Progenitor cell of endocrine pancreas (in vitro differentiated cells): ENCODE data around the gene NUP93. TPM values are rescaled to one million over a fixed set of nuclear protein-coding genes. Genes with fewer than 3 reads are reported as not detected.

Source experiments
- DNase-seq: peaks from one replicate; pipeline ENCODE4 v3.0.0; 2021; ENCODE audit warnings: low spot score; ENCODE audit not compliant: unreplicated experiment
- H3K27ac Mint-ChIP-seq: 2 replicates; pipeline ENCODE4 v1.8.0; 2021; ENCODE audit warnings: mild to moderate bottlenecking, moderate library complexity, mixed read lengths
- H3K27me3 Mint-ChIP-seq: 2 replicates; pipeline ENCODE4 v1.8.0; 2021; ENCODE audit warnings: mixed read lengths
- H3K36me3 Mint-ChIP-seq: 2 replicates; pipeline ENCODE4 v1.8.0; 2022; ENCODE audit warnings: mixed read lengths; ENCODE audit not compliant: insufficient read depth
- H3K4me1 Mint-ChIP-seq: 2 replicates; pipeline ENCODE4 v1.8.0; 2021; ENCODE audit warnings: low read depth, mixed read lengths
- H3K4me3 Mint-ChIP-seq: 2 replicates; pipeline ENCODE4 v1.8.0; 2021; ENCODE audit warnings: low read depth, mild to moderate bottlenecking, moderate library complexity, mixed read lengths
- H3K9me3 Mint-ChIP-seq: 2 replicates; pipeline ENCODE4 v1.8.0; 2021; ENCODE audit warnings: low read depth, mixed read lengths
- CTCF ChIP-seq: fragments of 200-600 bp; sonication (generic); IDR thresholded peaks from one replicate; pipeline ENCODE4 v1.5.0; 2021; ENCODE audit warnings: antibody characterized with exemption, mild to moderate bottlenecking; ENCODE audit not compliant: unreplicated experiment
- total RNA-seq: library from RNA; stranded (reverse); gene quantifications from 2 replicates; pipeline ENCODE4 v1.2.1, GENCODE V29; 2021

NUP93 gene
- total RNA-seq, 1 donor from 2014 or later, result 74.4 TPM

DNA sequence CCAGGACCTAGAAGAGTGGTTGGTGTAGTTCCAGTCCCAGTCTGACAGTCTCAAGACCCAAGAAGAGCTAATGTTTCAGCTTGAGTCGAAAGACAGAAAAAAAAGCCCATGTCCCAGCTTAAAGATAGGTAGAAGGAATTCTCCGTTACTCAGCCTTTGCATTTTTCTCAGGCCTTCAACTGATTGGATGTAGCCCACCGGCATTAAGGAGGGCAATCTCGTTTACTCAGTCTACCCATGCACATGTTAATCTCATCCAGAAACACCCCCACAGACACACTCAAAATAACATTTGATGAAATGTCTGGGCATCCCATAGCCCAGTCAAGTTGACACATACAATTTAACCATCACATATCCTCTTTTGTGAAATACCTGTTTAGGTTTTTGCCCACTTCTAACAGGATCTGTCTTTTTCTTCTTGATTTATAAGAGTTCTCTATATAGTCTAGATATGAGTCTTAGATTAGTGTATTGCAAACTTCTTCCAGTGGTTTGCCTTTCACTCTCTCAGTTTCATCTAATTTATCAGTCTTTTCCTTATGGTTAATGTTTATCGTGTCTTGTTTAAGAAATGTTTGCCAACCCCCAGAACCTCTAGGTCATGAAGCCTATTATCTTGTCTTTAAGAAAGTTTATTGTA, 7.6 kb upstream of the NUP93 start:
- no peak for DNase-seq
- Mint-ChIP-seq H3K36me3 (no peaks in the 10 kb centered on the region), H3K4me1 (no peaks in the 10 kb centered on the region), H3K4me3 (no peak overlapping the region), H3K9me3 (peaks cover 8% of the 10 kb centered on the region), H3K27ac (no peak overlapping the region), H3K27me3 (peaks cover 17% of the 10 kb centered on the region)
- no peak for TF ChIP-seq CTCF

- Mint-ChIP-seq H3K4me1 (peaks cover 5% of the 10 kb centered on the region), H3K4me3 (no peak overlapping the region), H3K9me3 (peaks cover 8% of the 10 kb centered on the region), H3K36me3 (no peaks in the 10 kb centered on the region), H3K27ac (no peak overlapping the region), H3K27me3 (peaks cover 15% of the 10 kb centered on the region)
- DNase-seq, result no peak
- no peak for TF ChIP-seq CTCF
These were observed 5.7 kb upstream of the NUP93 start for GRCh38 chr16:56724191-56724590.

DNA sequence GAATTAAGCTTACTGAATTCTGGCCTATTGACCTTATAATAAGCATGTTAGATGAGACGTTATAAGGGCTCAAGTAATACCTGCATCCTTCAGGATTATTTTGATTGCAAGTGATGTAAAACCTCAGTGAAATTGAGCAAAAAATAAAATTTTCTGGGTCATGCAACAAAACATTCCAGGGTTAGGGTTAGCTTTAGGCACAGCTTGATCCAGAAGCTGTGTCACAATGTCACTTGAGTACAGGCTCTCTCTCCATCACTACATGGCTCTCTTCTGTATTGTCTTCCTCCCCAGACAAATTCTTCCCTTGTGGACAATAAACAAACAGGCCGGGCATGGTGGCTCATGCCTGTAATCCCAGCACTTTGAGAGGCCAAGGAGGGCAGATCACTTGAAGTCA, 3.6 kb upstream of the NUP93 start:
- DNase-seq, result no peak
- TF ChIP-seq CTCF, result no peak
- H3K36me3 Mint-ChIP-seq, result no peaks in the 10 kb centered on the region
- peaks cover 8% of the 10 kb centered on the region for H3K9me3 Mint-ChIP-seq
- peaks cover 14% of the 10 kb centered on the region for H3K4me1 Mint-ChIP-seq
- H3K27me3 Mint-ChIP-seq, result peaks cover 10% of the 10 kb centered on the region
- no peak overlapping the region for H3K4me3 Mint-ChIP-seq
- no peak overlapping the region for H3K27ac Mint-ChIP-seq

DNA sequence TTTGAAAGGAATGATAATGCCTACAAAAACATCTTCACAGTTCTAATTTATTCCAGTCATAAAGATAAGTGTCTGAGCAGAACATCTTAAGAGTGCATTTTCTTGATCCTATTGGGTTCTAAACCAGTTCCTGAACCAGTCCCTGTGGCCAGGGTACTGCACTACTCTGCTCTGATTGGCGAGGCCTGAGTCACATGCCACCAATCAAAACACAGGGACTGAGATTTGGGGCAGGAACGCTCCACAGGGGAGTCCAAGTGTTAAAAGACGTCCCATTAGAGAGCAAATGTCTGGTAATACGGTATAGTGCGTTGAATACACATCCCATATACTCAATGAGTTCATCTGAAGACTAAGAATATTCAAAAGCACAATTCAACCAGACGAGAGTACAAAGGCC, 3.0 kb upstream of the NUP93 start:
- H3K4me3 Mint-ChIP-seq, result no peak overlapping the region
- H3K27me3 Mint-ChIP-seq, result peaks cover 10% of the 10 kb centered on the region
- no peak for DNase-seq
- no peak for TF ChIP-seq CTCF
- no peak overlapping the region for H3K27ac Mint-ChIP-seq
- peaks cover 14% of the 10 kb centered on the region for H3K4me1 Mint-ChIP-seq
- peaks cover 8% of the 10 kb centered on the region for H3K9me3 Mint-ChIP-seq
- no peaks in the 10 kb centered on the region for H3K36me3 Mint-ChIP-seq

- Mint-ChIP-seq H3K4me3 (no peak overlapping the region), H3K4me1 (peaks cover 14% of the 10 kb centered on the region), H3K27ac (no peak overlapping the region), H3K27me3 (no peaks in the 10 kb centered on the region), H3K9me3 (no peaks in the 10 kb centered on the region), H3K36me3 (no peaks in the 10 kb centered on the region)
- TF ChIP-seq CTCF, result no peak
- no peak for DNase-seq
These were observed 1.9 kb upstream of the NUP93 start for GRCh38 chr16:56728027-56728426.
